ENCODE data around the gene SLC36A4. TPM values are rescaled to one million over a fixed set of nuclear protein-coding genes. Genes with fewer than 3 reads are reported as not detected.
A peak's percentile ranks its signal among the peaks of the same experiment; 100 is the strongest.

The SLC36A4 gene
- total RNA-seq, 1 donor = 18.1 TPM

DNA sequence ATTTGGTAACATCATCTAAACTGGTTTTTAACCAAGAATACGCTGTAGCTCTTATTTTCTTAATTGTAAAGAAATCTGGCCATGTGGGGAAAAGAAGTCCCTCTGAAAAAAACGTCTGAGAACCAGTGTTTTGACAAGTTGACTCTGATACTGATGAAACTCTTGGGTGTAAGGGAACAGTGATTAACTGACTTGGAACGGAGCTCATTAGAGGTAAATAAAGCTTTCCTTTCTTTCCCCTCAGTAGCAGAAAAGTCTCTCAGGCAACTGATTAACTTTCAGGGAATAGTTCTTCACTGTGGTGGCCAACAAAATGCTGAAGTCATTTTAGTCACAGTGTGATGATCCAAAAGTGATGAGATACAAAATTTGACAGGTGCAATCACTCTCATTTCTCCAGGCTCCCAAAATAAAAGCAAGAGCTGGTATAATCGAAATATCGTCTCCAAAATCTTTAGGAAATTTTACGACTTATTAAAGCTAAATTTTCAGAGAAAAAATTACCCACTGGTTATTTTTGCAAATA is 52.3 kb downstream of the SLC36A4 start:
- no peaks in the 10 kb centered on the region for H3K79me2 ChIP-seq (ENCODE audit: insufficient read depth, low read length)
- no peak overlapping the region for H2AFZ ChIP-seq (ENCODE audit: low read length)
- H3K4me1 ChIP-seq (ENCODE audit: insufficient read depth, low read length) = peaks cover 4% of the 10 kb centered on the region
- H3K27me3 ChIP-seq (ENCODE audit: insufficient read depth, low read length) = no peaks in the 10 kb centered on the region
- H3K4me3 ChIP-seq (ENCODE audit: insufficient read depth, low read length) = no peak overlapping the region
- no peak for TF ChIP-seq CTCF (IDR thresholded peaks at IDR 0.05; ENCODE audit: extremely low read depth, low read depth, low read length)
- H4K20me1 ChIP-seq (ENCODE audit: insufficient read depth, low read length) = no peaks in the 10 kb centered on the region
- no peak overlapping the region for H3K27ac ChIP-seq (ENCODE audit: low read depth, low read length)
- no peak overlapping the region for H3K4me2 ChIP-seq (ENCODE audit: insufficient read depth, low read length)
- DNase-seq (ENCODE audit: insufficient read length, low spot score, missing footprints) = no peak
- no peaks in the 10 kb centered on the region for H3K9me3 ChIP-seq (ENCODE audit: low read depth, low read length)
- no peaks in the 10 kb centered on the region for H3K36me3 ChIP-seq (ENCODE audit: insufficient read depth, low read length)

DNA sequence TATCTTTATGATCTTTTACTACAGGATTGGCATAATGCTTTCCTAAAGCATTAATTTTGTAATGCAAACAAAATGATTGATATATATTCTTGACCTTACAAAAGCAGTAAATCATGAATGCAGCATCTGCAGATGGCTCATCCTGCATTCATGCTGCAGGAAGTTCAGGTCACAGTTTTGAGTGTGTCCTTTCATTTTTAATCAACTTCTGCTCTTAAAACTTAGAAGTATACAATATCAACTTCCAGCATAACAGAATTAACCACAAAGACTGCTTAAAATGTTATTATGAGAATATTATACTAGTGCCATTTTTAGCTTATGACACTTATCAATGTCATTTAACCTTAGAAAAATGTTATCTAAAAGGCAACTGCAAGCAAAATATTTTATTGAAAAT is 54.0 kb downstream of the SLC36A4 start:
- peak overlapping the region; percentile 2 for H3K4me2 ChIP-seq (ENCODE audit: insufficient read depth, low read length)
- no peak overlapping the region for H2AFZ ChIP-seq (ENCODE audit: low read length)
- H3K4me3 ChIP-seq (ENCODE audit: insufficient read depth, low read length) = no peak overlapping the region
- H3K27me3 ChIP-seq (ENCODE audit: insufficient read depth, low read length) = no peaks in the 10 kb centered on the region
- H3K4me1 ChIP-seq (ENCODE audit: insufficient read depth, low read length) = peaks cover 4% of the 10 kb centered on the region
- H3K27ac ChIP-seq (ENCODE audit: low read depth, low read length) = no peak overlapping the region
- H3K79me2 ChIP-seq (ENCODE audit: insufficient read depth, low read length) = no peaks in the 10 kb centered on the region
- H3K9me3 ChIP-seq (ENCODE audit: low read depth, low read length) = no peaks in the 10 kb centered on the region
- H3K36me3 ChIP-seq (ENCODE audit: insufficient read depth, low read length) = no peaks in the 10 kb centered on the region
- no peak for TF ChIP-seq CTCF (IDR thresholded peaks at IDR 0.05; ENCODE audit: extremely low read depth, low read depth, low read length)
- no peaks in the 10 kb centered on the region for H4K20me1 ChIP-seq (ENCODE audit: insufficient read depth, low read length)
- no peak for DNase-seq (ENCODE audit: insufficient read length, low spot score, missing footprints)

DNA sequence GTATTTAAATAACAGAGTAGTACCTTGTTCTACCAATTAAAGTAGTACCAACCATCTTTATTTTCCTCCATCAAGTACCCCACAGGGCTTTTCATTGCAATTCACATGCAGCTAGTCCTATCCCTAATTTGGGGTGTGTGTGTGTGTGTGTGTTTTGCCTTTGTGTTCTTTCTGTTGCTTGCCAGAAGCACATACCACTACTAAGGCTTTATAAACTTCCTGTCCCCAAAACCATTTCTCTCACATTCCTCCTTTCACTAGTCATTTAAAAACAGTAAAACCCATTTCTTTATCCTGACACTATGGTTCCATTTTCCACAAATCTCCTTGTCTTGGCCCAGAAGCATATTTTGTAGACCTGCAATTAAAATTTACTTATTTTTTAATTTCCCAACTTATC is 54.6 kb downstream of the SLC36A4 start:
- TF ChIP-seq CTCF (IDR thresholded peaks at IDR 0.05; ENCODE audit: extremely low read depth, low read depth, low read length) = no peak

GRCh38 chr11:93133488-93134109 is 64.2 kb downstream of the SLC36A4 start:
- Histone ChIP-seq H2AFZ (ENCODE audit: low read length) (peak overlapping the region; percentile 21), H3K36me3 (ENCODE audit: insufficient read depth, low read length) (no peaks in the 10 kb centered on the region), H3K27me3 (ENCODE audit: insufficient read depth, low read length) (no peaks in the 10 kb centered on the region), H3K27ac (ENCODE audit: low read depth, low read length) (no peak overlapping the region), H3K4me2 (ENCODE audit: insufficient read depth, low read length) (peak overlapping the region; percentile 5), H3K4me3 (ENCODE audit: insufficient read depth, low read length) (no peak overlapping the region), H3K9me3 (ENCODE audit: low read depth, low read length) (no peaks in the 10 kb centered on the region), H3K4me1 (ENCODE audit: insufficient read depth, low read length) (peaks cover 7% of the 10 kb centered on the region), H3K79me2 (ENCODE audit: insufficient read depth, low read length) (no peaks in the 10 kb centered on the region), H4K20me1 (ENCODE audit: insufficient read depth, low read length) (no peaks in the 10 kb centered on the region)
- no peak for TF ChIP-seq CTCF (IDR thresholded peaks at IDR 0.05; ENCODE audit: extremely low read depth, low read depth, low read length)
- no peak for DNase-seq (ENCODE audit: insufficient read length, low spot score, missing footprints)

More for the DNA sequence above, 54.6 kb downstream of the SLC36A4 start:
- Histone ChIP-seq H3K36me3 (ENCODE audit: insufficient read depth, low read length) (no peaks in the 10 kb centered on the region), H3K79me2 (ENCODE audit: insufficient read depth, low read length) (no peaks in the 10 kb centered on the region), H4K20me1 (ENCODE audit: insufficient read depth, low read length) (no peaks in the 10 kb centered on the region), H3K27me3 (ENCODE audit: insufficient read depth, low read length) (no peaks in the 10 kb centered on the region), H3K4me3 (ENCODE audit: insufficient read depth, low read length) (no peak overlapping the region), H3K9me3 (ENCODE audit: low read depth, low read length) (no peaks in the 10 kb centered on the region), H3K27ac (ENCODE audit: low read depth, low read length) (no peak overlapping the region), H2AFZ (ENCODE audit: low read length) (no peak overlapping the region), H3K4me2 (ENCODE audit: insufficient read depth, low read length) (no peak overlapping the region), H3K4me1 (ENCODE audit: insufficient read depth, low read length) (peaks cover 4% of the 10 kb centered on the region)
- DNase-seq (ENCODE audit: insufficient read length, low spot score, missing footprints) = no peak

Data from osteoblast (primary cell).